ENCODE measurements around the gene FOXF2.

FOXF2 gene

GRCh38 chr6:1403851-1404712, 14.7 kb downstream of the FOXF2 start:
- no peak for ATAC-seq (replicated peaks)

GRCh38 chr6:1404713-1405098, 15.3 kb downstream of the FOXF2 start:
- Mint-ChIP-seq H3K4me1 (no peaks in the 10 kb centered on the region), H3K4me3 (no peak overlapping the region), H3K36me3 (no peaks in the 10 kb centered on the region), H3K27me3 (peaks cover 13 to 17% of the 10 kb centered on the region in 2 donors), H3K27ac (no peak overlapping the region), H3K9me3 (no peaks in the 10 kb centered on the region)
- ATAC-seq (replicated peaks) (no peak), DNase-seq (no peak)

More at GRCh38 chr6:1403851-1404712, 14.7 kb downstream of the FOXF2 start:
- Mint-ChIP-seq H3K4me3 (no peak overlapping the region), H3K9me3 (no peaks in the 10 kb centered on the region), H3K27ac (no peak overlapping the region), H3K36me3 (no peaks in the 10 kb centered on the region), H3K4me1 (no peaks in the 10 kb centered on the region), H3K27me3 (peaks cover 12 to 14% of the 10 kb centered on the region in 2 donors)
- no peak for DNase-seq

- Mint-ChIP-seq H3K36me3 (no peaks in the 10 kb centered on the region), H3K27ac (no peak overlapping the region), H3K9me3 (no peaks in the 10 kb centered on the region), H3K4me3 (no peak overlapping the region), H3K4me1 (no peaks in the 10 kb centered on the region), H3K27me3 (peaks cover 16 to 22% of the 10 kb centered on the region in 2 donors)
- no peak for ATAC-seq (replicated peaks)
- no peak for DNase-seq
These were observed 15.8 kb downstream of the FOXF2 start for GRCh38 chr6:1405221-1405620.

GRCh38 chr6:1406306-1407072, 17.1 kb downstream of the FOXF2 start:
- Mint-ChIP-seq H3K27me3 (peaks cover 18 to 25% of the 10 kb centered on the region in 2 donors), H3K9me3 (no peaks in the 10 kb centered on the region), H3K27ac (no peak overlapping the region), H3K4me3 (no peak overlapping the region), H3K4me1 (no peaks in the 10 kb centered on the region), H3K36me3 (no peaks in the 10 kb centered on the region)
- DNase-seq (no peak), ATAC-seq (replicated peaks) (no peak)

GRCh38 chr6:1407499-1407990, 18.2 kb downstream of the FOXF2 start:
- Mint-ChIP-seq H3K9me3 (no peaks in the 10 kb centered on the region), H3K27ac (no peak overlapping the region), H3K4me3 (no peak overlapping the region), H3K27me3 (peaks cover 18 to 30% of the 10 kb centered on the region in 2 donors), H3K4me1 (no peaks in the 10 kb centered on the region), H3K36me3 (no peaks in the 10 kb centered on the region)
- ATAC-seq (replicated peaks) (no peak), DNase-seq (no peak)

GRCh38 chr6:1409774-1410465, 20.5 kb downstream of the FOXF2 start:
- Mint-ChIP-seq H3K27me3 (peaks cover 18 to 43% of the 10 kb centered on the region in 2 donors), H3K27ac (no peak overlapping the region), H3K36me3 (no peaks in the 10 kb centered on the region), H3K9me3 (no peaks in the 10 kb centered on the region), H3K4me1 (no peaks in the 10 kb centered on the region), H3K4me3 (no peak overlapping the region)
- ATAC-seq (replicated peaks) (no peak), DNase-seq (no peak)

- no peaks in the 10 kb centered on the region for H3K9me3 Mint-ChIP-seq
- no peak for ATAC-seq (replicated peaks)
- H3K4me1 Mint-ChIP-seq = no peaks in the 10 kb centered on the region
- peaks cover 18 to 60% of the 10 kb centered on the region in 2 donors for H3K27me3 Mint-ChIP-seq
- no peaks in the 10 kb centered on the region for H3K36me3 Mint-ChIP-seq
- no peak for DNase-seq
- H3K27ac Mint-ChIP-seq = no peak overlapping the region
- H3K4me3 Mint-ChIP-seq = no peak overlapping the region
These were observed 23.5 kb downstream of the FOXF2 start for GRCh38 chr6:1412901-1413300.

- peaks cover 4 to 41% of the 10 kb centered on the region in 2 donors for H3K27me3 Mint-ChIP-seq
- no peaks in the 10 kb centered on the region for H3K36me3 Mint-ChIP-seq
- H3K4me1 Mint-ChIP-seq = no peaks in the 10 kb centered on the region
- ATAC-seq (replicated peaks) = no peak
- no peak for DNase-seq
- no peak overlapping the region for H3K27ac Mint-ChIP-seq
- no peak overlapping the region for H3K4me3 Mint-ChIP-seq
- peaks cover 0 to 3% of the 10 kb centered on the region in 2 donors for H3K9me3 Mint-ChIP-seq
These were observed 26.2 kb downstream of the FOXF2 start for GRCh38 chr6:1415416-1416063.

GRCh38 chr6:1416191-1416760, 26.9 kb downstream of the FOXF2 start:
- H3K4me1 Mint-ChIP-seq = no peaks in the 10 kb centered on the region
- DNase-seq (no peak), ATAC-seq (replicated peaks) (no peak)
- H3K27me3 Mint-ChIP-seq = peaks cover 4 to 48% of the 10 kb centered on the region in 2 donors
- H3K36me3 Mint-ChIP-seq = no peaks in the 10 kb centered on the region
- H3K9me3 Mint-ChIP-seq = peaks cover 0 to 4% of the 10 kb centered on the region in 2 donors
- H3K4me3 Mint-ChIP-seq = no peak overlapping the region
- no peak overlapping the region for H3K27ac Mint-ChIP-seq

- ATAC-seq (replicated peaks) (no peak), DNase-seq (no peak)
- no peak overlapping the region for H3K27ac Mint-ChIP-seq
- H3K36me3 Mint-ChIP-seq = no peaks in the 10 kb centered on the region
- no peaks in the 10 kb centered on the region for H3K4me1 Mint-ChIP-seq
- H3K4me3 Mint-ChIP-seq = no peak overlapping the region
- peaks cover 0 to 4% of the 10 kb centered on the region in 2 donors for H3K9me3 Mint-ChIP-seq
- peaks cover 4 to 48% of the 10 kb centered on the region in 2 donors for H3K27me3 Mint-ChIP-seq
These were observed 27.4 kb downstream of the FOXF2 start for GRCh38 chr6:1416820-1417219.

- no peak overlapping the region for H3K4me3 Mint-ChIP-seq
- DNase-seq (no peak), ATAC-seq (replicated peaks) (no peak)
- H3K4me1 Mint-ChIP-seq = no peaks in the 10 kb centered on the region
- H3K36me3 Mint-ChIP-seq = no peaks in the 10 kb centered on the region
- H3K27ac Mint-ChIP-seq = no peak overlapping the region
- H3K27me3 Mint-ChIP-seq = peaks cover 8 to 45% of the 10 kb centered on the region in 2 donors
- H3K9me3 Mint-ChIP-seq = peaks cover 0 to 4% of the 10 kb centered on the region in 2 donors
These were observed 28.3 kb downstream of the FOXF2 start for GRCh38 chr6:1417718-1418117.

- DNase-seq = no peak
- no peaks in the 10 kb centered on the region for H3K36me3 Mint-ChIP-seq
- no peak overlapping the region for H3K27ac Mint-ChIP-seq
- no peaks in the 10 kb centered on the region for H3K4me1 Mint-ChIP-seq
- H3K4me3 Mint-ChIP-seq = no peak overlapping the region
- peaks cover 13 to 49% of the 10 kb centered on the region in 2 donors for H3K27me3 Mint-ChIP-seq
- no peak for ATAC-seq (replicated peaks)
- H3K9me3 Mint-ChIP-seq = peaks cover 0 to 4% of the 10 kb centered on the region in 2 donors
These were observed 29.3 kb downstream of the FOXF2 start for GRCh38 chr6:1418471-1419191.

- Mint-ChIP-seq H3K4me3 (no peak overlapping the region), H3K27me3 (peaks cover 28 to 54% of the 10 kb centered on the region in 2 donors), H3K4me1 (peaks cover 3 to 5% of the 10 kb centered on the region in 2 donors), H3K36me3 (no peaks in the 10 kb centered on the region), H3K27ac (no peak overlapping the region), H3K9me3 (peaks cover 0 to 4% of the 10 kb centered on the region in 2 donors)
- DNase-seq = no peak
- ATAC-seq (replicated peaks) = no peak
These were observed 31.0 kb downstream of the FOXF2 start for GRCh38 chr6:1420382-1420781.
